MM.1S (cell line): ENCODE measurements around the gene ZNF300.

ENCODE experiments used
- CTCF ChIP-seq: fragments of 300-600 bp; sonication (generic); IDR thresholded peaks from 2 replicates; pipeline ENCODE4 v1.5.1; 2016; ENCODE audit warnings: antibody characterized with exemption, low read length, mixed read lengths
- EZH2 ChIP-seq: fragments of 300-600 bp; sonication (generic); optimal IDR thresholded peaks from 2 replicates; pipeline ENCODE3; 2017; ENCODE audit warnings: low read depth, mild to moderate bottlenecking, antibody characterized with exemption, low read length, mixed read lengths

- TF ChIP-seq CTCF: no peak
- no peak for TF ChIP-seq EZH2
Measured at GRCh38 chr5:150918613-150919012, 13.8 kb upstream of the ZNF300 start.
